Neural cell (in vitro differentiated cells): Measurements from ENCODE around the gene COL4A5.

ENCODE experiments used
- RAD21 ChIP-seq: fragments of 450-650 bp; conservative IDR thresholded peaks from 2 replicates; pipeline ENCODE4 v1.6.1; 2014; ENCODE audit warnings: antibody characterized with exemption, mild to moderate bottlenecking, moderate library complexity
- TAF1 ChIP-seq: IDR thresholded peaks from 2 replicates; pipeline ENCODE4 v1.6.1; 2012; ENCODE audit warnings: low read depth
- TF ChIP-seq, protein P1 (sequence below): fragments of 450-650 bp; IDR thresholded peaks from 2 replicates; pipeline ENCODE4 v1.5.1; 2014; ENCODE audit warnings: antibody characterized with exemption, mild to moderate bottlenecking, moderate library complexity; ENCODE audit not compliant: poor library complexity, severe bottlenecking

DNA sequence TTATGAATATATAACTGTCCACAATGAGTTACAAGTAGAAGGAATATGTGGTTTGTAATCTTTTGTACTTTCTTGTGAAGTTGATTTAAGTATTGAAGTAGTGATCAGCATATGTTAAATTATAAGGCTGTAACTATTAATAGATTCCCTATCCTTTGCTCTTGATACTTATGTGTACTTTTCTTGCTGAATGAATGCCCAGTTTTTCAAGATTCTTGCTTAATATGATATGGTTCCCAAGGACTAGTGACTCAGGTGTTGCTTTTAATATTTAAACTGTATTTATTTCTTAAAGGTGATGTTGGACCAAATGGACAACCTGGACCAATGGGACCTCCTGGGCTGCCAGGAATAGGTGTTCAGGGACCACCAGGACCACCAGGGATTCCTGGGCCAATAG, 175.0 kb downstream of the COL4A5 start:
- TF ChIP-seq, protein P1, sequence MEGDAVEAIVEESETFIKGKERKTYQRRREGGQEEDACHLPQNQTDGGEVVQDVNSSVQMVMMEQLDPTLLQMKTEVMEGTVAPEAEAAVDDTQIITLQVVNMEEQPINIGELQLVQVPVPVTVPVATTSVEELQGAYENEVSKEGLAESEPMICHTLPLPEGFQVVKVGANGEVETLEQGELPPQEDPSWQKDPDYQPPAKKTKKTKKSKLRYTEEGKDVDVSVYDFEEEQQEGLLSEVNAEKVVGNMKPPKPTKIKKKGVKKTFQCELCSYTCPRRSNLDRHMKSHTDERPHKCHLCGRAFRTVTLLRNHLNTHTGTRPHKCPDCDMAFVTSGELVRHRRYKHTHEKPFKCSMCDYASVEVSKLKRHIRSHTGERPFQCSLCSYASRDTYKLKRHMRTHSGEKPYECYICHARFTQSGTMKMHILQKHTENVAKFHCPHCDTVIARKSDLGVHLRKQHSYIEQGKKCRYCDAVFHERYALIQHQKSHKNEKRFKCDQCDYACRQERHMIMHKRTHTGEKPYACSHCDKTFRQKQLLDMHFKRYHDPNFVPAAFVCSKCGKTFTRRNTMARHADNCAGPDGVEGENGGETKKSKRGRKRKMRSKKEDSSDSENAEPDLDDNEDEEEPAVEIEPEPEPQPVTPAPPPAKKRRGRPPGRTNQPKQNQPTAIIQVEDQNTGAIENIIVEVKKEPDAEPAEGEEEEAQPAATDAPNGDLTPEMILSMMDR = no peak
- TF ChIP-seq TAF1 (no peak), RAD21 (no peak)
